T-cell (primary cell): Measurements from ENCODE around the gene NPTXR. TPM values are rescaled to one million over a fixed set of nuclear protein-coding genes. Genes with fewer than 3 reads are reported as not detected.

Experiments
- ATAC-seq, 4 experiments: fragments of 200-7000 bp in 3 of 4; fragments of 150-1000 bp in 1 of 4; cut with Tn5 transposase; replicated peaks in 1 of 4; 1 replicate in 3 of 4; 2 replicates in 1 of 4; pipeline ENCODE4 v1.10.0; 2021; ENCODE audit warnings: moderate library complexity in 3 of 4, mild to moderate bottlenecking in 2 of 4, moderate number of reproducible peaks in 1 of 4
- CTCF ChIA-PET, 2 donors: fragments of 300-600 bp; sonication (Branson Sonifier 250); formaldehyde crosslinking; loops; one replicate each; lab custom pipeline; 2022; ENCODE audit warnings: antibody characterized with exemption in 2 of 2; lab: Charles Lee
- POLR2A ChIA-PET, 2 donors: fragments of 300-600 bp; sonication (Branson Sonifier 250); formaldehyde crosslinking; loops; one replicate each; lab custom pipeline; 2022; ENCODE audit warnings: antibody characterized with exemption in 2 of 2; lab: Charles Lee
- DNase-seq, 35 experiments: peaks; one replicate each; pipeline versions ENCODE4 v3.0.0 to v3.0.0-alpha.2; 2013 to 2023
- H3K27ac ChIP-seq: one replicate; pipeline ENCODE4 v1.5.1; 2013; ENCODE audit warnings: low read length
- H3K27me3 ChIP-seq, 2 experiments: replicated peaks in 1 of 2; 1 replicate in 1 of 2; 2 replicates in 1 of 2; pipeline versions ENCODE4 v1.6.1 to v1.7.0; 2013; ENCODE audit warnings: low read length in 1 of 2, mixed read lengths in 1 of 2; ENCODE audit not compliant: control insufficient read depth in 2 of 2, insufficient read depth in 2 of 2; ENCODE audit errors: extremely low read depth in 1 of 2
- H3K36me3 ChIP-seq, 2 donors: 1 replicate in 1 of 2; 2 replicates in 1 of 2; pipeline versions ENCODE4 v1.6.1 to v1.7.0; 2013; ENCODE audit warnings: low read length in 1 of 2; ENCODE audit not compliant: control insufficient read depth in 2 of 2, insufficient read depth in 1 of 2; ENCODE audit errors: extremely low read depth in 1 of 2
- H3K4me1 ChIP-seq, 2 experiments: 1 replicate in 1 of 2; 2 replicates in 1 of 2; pipeline versions ENCODE4 v1.6.1 to v1.7.0; 2013; ENCODE audit warnings: low read length in 2 of 2, mixed read lengths in 1 of 2; ENCODE audit not compliant: insufficient read depth in 2 of 2, control insufficient read depth in 1 of 2; ENCODE audit errors: extremely low read depth in 1 of 2
- H3K4me3 ChIP-seq, 2 donors: 1 replicate in 1 of 2; 2 replicates in 1 of 2; pipeline versions ENCODE4 v1.5.1 to v1.7.0; 2013; ENCODE audit warnings: mild to moderate bottlenecking in 2 of 2, low read length in 1 of 2, moderate library complexity in 1 of 2; ENCODE audit not compliant: control insufficient read depth in 1 of 2; ENCODE audit errors: extremely low read depth in 1 of 2
- H3K9me3 ChIP-seq: 2 replicates; pipeline ENCODE4 v1.7.0; 2013
- H3K27ac Mint-ChIP-seq, 2 donors: one replicate each; pipeline ENCODE4 v1.8.0; 2020 to 2021; ENCODE audit warnings: mild to moderate bottlenecking in 2 of 2, mixed read lengths in 2 of 2
- H3K27me3 Mint-ChIP-seq, 2 donors: one replicate each; pipeline ENCODE4 v1.8.0; 2021 to 2022; ENCODE audit warnings: mixed read lengths in 2 of 2
- H3K36me3 Mint-ChIP-seq: one replicate; pipeline ENCODE4 v1.8.0; 2021; ENCODE audit warnings: mixed read lengths
- H3K4me1 Mint-ChIP-seq, 3 donors: one replicate each; pipeline ENCODE4 v1.8.0; 2020 to 2022; ENCODE audit warnings: mixed read lengths in 3 of 3, mild to moderate bottlenecking in 1 of 3
- H3K4me3 Mint-ChIP-seq, 3 donors: one replicate each; pipeline ENCODE4 v1.8.0; 2020 to 2022; ENCODE audit warnings: mild to moderate bottlenecking in 3 of 3, mixed read lengths in 3 of 3, moderate library complexity in 3 of 3
- H3K9me3 Mint-ChIP-seq, 3 donors: one replicate each; pipeline ENCODE4 v1.8.0; 2020 to 2022; ENCODE audit warnings: mixed read lengths in 3 of 3
- WGBS: methylation state at CpG from one replicate; pipeline ENCODE4 v1.1.5; 2013; ENCODE audit warnings: missing lambda C conversion rate; ENCODE audit not compliant: insufficient coverage; 5-methylcytosine and 5-hydroxymethylcytosine counted together
- total RNA-seq, 35 experiments: library from RNA in 6 of 35; stranded (reverse) in 6 of 35; fragments of 120-200 nt in 1 of 35; gene quantifications; one replicate each; pipeline versions ENCODE4 v1.2.1 to v1.2.4 and lab custom pipeline; 2013 to 2026

The NPTXR gene
- total RNA-seq, 5 donors from 2014 or later (not counting 1 experiment from before 2014, with no cell fraction given) = 4.9 to 13.2 (median 9.1) TPM

DNA sequence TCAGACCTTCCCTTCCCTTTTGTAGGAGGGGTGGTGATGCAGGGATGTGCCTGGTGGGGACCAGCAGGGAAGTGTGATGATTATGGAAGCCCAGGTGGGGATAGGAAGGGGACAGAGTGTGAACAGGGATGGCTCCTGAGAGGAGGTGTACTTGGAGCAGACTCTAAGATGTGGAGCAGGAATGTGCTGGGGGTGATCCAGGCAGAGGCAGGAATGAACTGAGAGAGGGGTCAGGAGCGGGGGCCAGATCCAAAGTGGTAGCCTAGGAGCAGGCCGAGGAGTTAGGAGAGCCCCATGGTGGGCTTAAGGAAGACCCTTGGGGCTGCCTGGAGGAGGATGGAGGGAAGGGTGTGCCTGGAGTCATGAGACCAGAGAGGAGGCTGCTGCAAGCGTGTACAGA, 3.7 kb downstream of the NPTXR start:
- no peak overlapping the region for H3K4me3 Mint-ChIP-seq
- Histone ChIP-seq H3K4me3 (no peak overlapping the region), H3K4me1 (peaks cover 0 to 24% of the 10 kb centered on the region in 2 experiments), H3K27ac (no peak overlapping the region), H3K36me3 (no peaks in the 10 kb centered on the region), H3K9me3 (no peaks in the 10 kb centered on the region), H3K27me3 (peaks cover 3 to 49% of the 10 kb centered on the region in 2 experiments)
- peaks cover 5 to 28% of the 10 kb centered on the region in 2 donors for H3K27me3 Mint-ChIP-seq
- H3K4me1 Mint-ChIP-seq = peaks cover 29 to 33% (median 31%) of the 10 kb centered on the region in 3 donors
- H3K27ac Mint-ChIP-seq = no peak overlapping the region
- ATAC-seq (no peak), DNase-seq (no peak)
- WGBS = 75% methylated on average over 3 of the region's 3 CpGs
- CTCF ChIA-PET = interaction anchor here in 1 of 2 donors (0.7 kb wide), 1 partner anchor 30 kb away, joined by 3 read pairs; no protein-coding TSS in a partner anchor
- peaks cover 6% of the 10 kb centered on the region for H3K36me3 Mint-ChIP-seq
- POLR2A ChIA-PET = no interaction called here
- no peaks in the 10 kb centered on the region for H3K9me3 Mint-ChIP-seq

DNA sequence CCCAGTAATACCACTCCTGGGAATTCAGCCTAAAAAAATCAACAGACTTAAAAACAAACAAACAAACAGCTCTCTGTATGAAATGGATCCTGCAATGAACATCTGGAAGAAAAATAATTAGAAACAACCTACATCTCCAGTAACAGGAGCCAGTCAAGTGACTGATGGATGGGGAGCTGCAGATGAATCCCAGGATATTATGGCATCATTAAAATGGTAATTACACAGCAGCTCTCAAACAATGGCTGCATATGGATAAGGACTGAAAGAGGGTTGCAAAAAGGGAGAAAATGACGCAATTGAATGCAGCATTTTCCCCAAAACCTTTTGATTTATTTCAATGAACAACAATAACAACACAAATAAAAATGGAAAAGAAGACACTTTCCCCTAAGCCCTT, 4.1 kb downstream of the NPTXR start:
- Mint-ChIP-seq H3K36me3 (peaks cover 6% of the 10 kb centered on the region), H3K4me1 (peaks cover 29 to 33% (median 31%) of the 10 kb centered on the region in 3 donors), H3K9me3 (no peaks in the 10 kb centered on the region), H3K27ac (no peak overlapping the region), H3K4me3 (no peak overlapping the region), H3K27me3 (peaks cover 5 to 28% of the 10 kb centered on the region in 2 donors)
- H3K9me3 ChIP-seq = no peaks in the 10 kb centered on the region
- no peak overlapping the region for H3K27ac ChIP-seq
- no peaks in the 10 kb centered on the region for H3K36me3 ChIP-seq
- POLR2A ChIA-PET = no interaction called here
- no peak overlapping the region for H3K4me3 ChIP-seq
- peaks cover 3 to 45% of the 10 kb centered on the region in 2 experiments for H3K27me3 ChIP-seq
- DNase-seq = no peak
- H3K4me1 ChIP-seq = peaks cover 0 to 24% of the 10 kb centered on the region in 2 experiments
- WGBS = no CpG with 5 or more reads among the region's 1 CpG
- ATAC-seq = no peak
- CTCF ChIA-PET = interaction anchor here in 1 of 2 donors (0.7 kb wide), 1 partner anchor 30 kb away, joined by 3 read pairs; no protein-coding TSS in a partner anchor

DNA sequence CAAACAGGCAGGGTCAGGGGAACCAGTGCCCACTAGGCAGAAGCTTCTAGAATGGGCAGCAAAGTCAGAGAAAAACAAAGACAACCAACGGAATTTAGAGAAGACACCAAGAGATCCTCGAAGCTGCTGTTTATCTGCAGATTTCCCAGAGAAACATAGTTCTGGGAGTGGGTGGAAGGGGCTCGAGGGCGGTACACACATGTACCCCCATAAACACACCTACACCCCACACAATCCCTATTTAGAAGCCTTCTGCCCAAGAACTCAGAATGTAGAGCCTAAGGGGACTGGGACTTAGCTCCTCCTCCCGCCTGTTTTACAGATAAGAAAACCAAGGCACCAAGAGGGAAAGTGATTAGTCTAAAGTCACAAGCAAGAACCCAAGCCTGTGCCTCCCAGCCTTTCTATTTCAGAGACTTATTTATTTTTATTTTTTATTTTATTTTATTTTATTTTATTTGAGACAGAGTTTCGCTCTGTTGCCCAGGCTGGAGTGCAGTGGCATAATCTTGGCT, 6.4 kb downstream of the NPTXR start:
- peaks cover 3 to 34% of the 10 kb centered on the region in 2 experiments for H3K27me3 ChIP-seq
- Mint-ChIP-seq H3K27ac (no peak overlapping the region), H3K9me3 (no peaks in the 10 kb centered on the region), H3K4me3 (no peak overlapping the region), H3K36me3 (peaks cover 6% of the 10 kb centered on the region), H3K27me3 (peaks cover 5 to 22% of the 10 kb centered on the region in 2 donors), H3K4me1 (peaks cover 23 to 26% (median 24%) of the 10 kb centered on the region in 3 donors)
- H3K27ac ChIP-seq = no peak overlapping the region
- ChIA-PET POLR2A (no interaction called here), CTCF (interaction anchor here in 1 of 2 donors (0.5 kb wide), 1 partner anchor 298 kb away, joined by 3 read pairs; no protein-coding TSS in a partner anchor)
- H3K4me3 ChIP-seq = no peak overlapping the region
- no CpG with 5 or more reads among the region's 6 CpGs for WGBS
- no peaks in the 10 kb centered on the region for H3K36me3 ChIP-seq
- H3K4me1 ChIP-seq = peaks cover 0 to 12% of the 10 kb centered on the region in 2 experiments
- DNase-seq (no peak), ATAC-seq (no peak)
- no peaks in the 10 kb centered on the region for H3K9me3 ChIP-seq

DNA sequence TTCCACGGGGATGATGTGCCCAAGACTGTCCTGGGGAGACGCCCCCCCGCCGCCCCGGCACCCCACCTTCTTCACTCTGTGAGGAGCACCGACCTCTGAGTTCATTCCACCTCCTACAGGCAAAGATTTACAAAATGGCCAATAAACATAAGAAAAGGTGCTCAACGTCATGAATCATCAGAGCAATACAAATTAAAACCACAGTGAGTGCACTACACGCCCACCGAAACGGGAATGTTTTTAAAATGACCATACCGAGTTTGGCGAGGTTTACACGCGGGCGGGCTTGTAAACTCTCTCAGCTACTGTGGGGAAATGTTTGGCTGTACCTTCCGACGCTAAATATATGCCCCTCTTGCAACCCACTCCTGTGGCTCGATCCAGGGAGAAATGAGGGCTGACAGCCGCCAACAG, 7.9 kb downstream of the NPTXR start:
- Mint-ChIP-seq H3K36me3 (peaks cover 6% of the 10 kb centered on the region), H3K27me3 (peaks cover 5 to 18% of the 10 kb centered on the region in 2 donors), H3K27ac (no peak overlapping the region), H3K4me1 (peaks cover 14 to 17% (median 14%) of the 10 kb centered on the region in 3 donors), H3K4me3 (no peak overlapping the region), H3K9me3 (no peaks in the 10 kb centered on the region)
- Histone ChIP-seq H3K27me3 (peaks cover 0 to 21% of the 10 kb centered on the region in 2 experiments), H3K27ac (no peak overlapping the region), H3K9me3 (no peaks in the 10 kb centered on the region), H3K4me3 (no peak overlapping the region), H3K4me1 (no peaks in the 10 kb centered on the region), H3K36me3 (no peaks in the 10 kb centered on the region)
- ATAC-seq (no peak), DNase-seq (no peak)
- WGBS = 80% methylated on average over 10 of the region's 19 CpGs
- ChIA-PET POLR2A (no interaction called here), CTCF (no interaction called here)

DNA sequence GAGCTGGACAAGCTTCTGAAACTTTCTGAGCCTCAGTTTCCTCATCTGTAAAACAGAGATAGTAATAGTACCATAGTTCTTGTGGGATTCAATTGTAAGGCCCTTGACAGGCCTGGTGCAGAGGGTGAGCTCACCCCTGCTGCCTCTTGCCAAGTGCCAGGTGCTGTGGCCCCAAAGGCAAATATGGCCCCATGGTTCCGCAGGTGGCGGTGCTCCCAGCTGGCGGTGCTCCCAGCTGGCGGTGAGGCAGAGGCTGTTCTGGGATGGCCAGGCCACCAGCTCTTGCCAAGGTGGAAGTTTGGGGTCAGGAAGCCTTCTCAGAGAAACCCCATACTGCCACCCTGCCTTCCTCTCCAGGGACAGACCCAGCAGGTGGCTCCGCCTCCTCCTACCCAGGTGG, 8.8 kb downstream of the NPTXR start:
- no peak overlapping the region for H3K4me3 Mint-ChIP-seq
- Histone ChIP-seq H3K27me3 (peaks cover 0 to 13% of the 10 kb centered on the region in 2 experiments), H3K9me3 (no peaks in the 10 kb centered on the region), H3K4me1 (no peaks in the 10 kb centered on the region), H3K4me3 (no peak overlapping the region), H3K27ac (no peak overlapping the region), H3K36me3 (no peaks in the 10 kb centered on the region)
- WGBS = 87% methylated on average over 3 of the region's 5 CpGs
- DNase-seq = no peak
- no peak overlapping the region for H3K27ac Mint-ChIP-seq
- H3K27me3 Mint-ChIP-seq = peaks cover 0 to 9% of the 10 kb centered on the region in 2 donors
- no peaks in the 10 kb centered on the region for H3K9me3 Mint-ChIP-seq
- H3K36me3 Mint-ChIP-seq = peaks cover 3% of the 10 kb centered on the region
- CTCF ChIA-PET = no interaction called here
- POLR2A ChIA-PET = no interaction called here
- peaks cover 5 to 8% (median 5%) of the 10 kb centered on the region in 3 donors for H3K4me1 Mint-ChIP-seq
- no peak for ATAC-seq

DNA sequence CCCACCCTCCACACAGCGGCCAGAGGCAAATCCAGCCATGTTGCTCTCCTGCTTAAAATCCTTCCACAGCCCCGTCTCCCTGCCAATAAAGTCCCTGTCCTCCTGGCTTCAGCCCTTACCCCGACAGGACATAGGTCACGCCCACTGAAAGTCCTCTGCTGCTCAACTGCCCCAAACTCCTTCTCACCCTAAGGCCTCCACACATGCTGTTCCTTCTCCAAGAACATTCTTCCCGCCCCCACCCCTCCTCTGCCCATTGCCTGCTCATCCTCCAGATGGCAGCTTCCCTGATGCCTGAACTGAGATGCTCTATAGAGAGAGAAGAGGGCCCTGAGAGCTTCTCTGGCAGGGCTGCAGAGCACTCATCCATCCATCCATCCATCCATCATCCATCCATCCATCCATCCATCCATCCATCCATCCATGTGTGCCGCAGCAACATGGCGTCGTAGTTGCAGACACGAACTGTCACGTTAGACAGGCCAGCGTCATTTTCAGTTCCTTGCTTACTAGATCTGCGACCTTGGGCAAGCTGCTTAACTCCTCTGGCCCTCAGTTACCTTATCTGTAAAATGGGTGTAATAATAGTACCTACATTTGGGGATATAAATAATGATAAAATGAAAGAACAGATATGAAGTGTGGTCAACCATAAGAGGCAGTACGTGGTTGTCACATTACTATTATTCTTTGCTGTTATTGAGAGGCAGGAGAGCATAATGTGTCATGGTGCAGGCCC, 9.4 kb downstream of the NPTXR start:
- H3K4me1 ChIP-seq = no peaks in the 10 kb centered on the region
- DNase-seq (no peak), ATAC-seq (no peak)
- H3K27ac ChIP-seq = no peak overlapping the region
- H3K9me3 Mint-ChIP-seq = no peaks in the 10 kb centered on the region
- peaks cover 0 to 3% (median 0%) of the 10 kb centered on the region in 3 donors for H3K4me1 Mint-ChIP-seq
- peaks cover 0 to 12% of the 10 kb centered on the region in 2 experiments for H3K27me3 ChIP-seq
- POLR2A ChIA-PET = no interaction called here
- no peaks in the 10 kb centered on the region for H3K36me3 ChIP-seq
- no peak overlapping the region for H3K4me3 ChIP-seq
- H3K9me3 ChIP-seq = no peaks in the 10 kb centered on the region
- 79% methylated on average over 8 of the region's 13 CpGs for WGBS
- no peak overlapping the region for H3K4me3 Mint-ChIP-seq
- H3K27me3 Mint-ChIP-seq = peaks cover 0 to 4% of the 10 kb centered on the region in 2 donors
- CTCF ChIA-PET = no interaction called here
- no peak overlapping the region for H3K27ac Mint-ChIP-seq
- H3K36me3 Mint-ChIP-seq = no peaks in the 10 kb centered on the region
